HCT116 (cell line): ENCODE results near the gene RNF152.

Experiments used
- CEBPB ChIP-seq: IDR thresholded peaks from 2 replicates; pipeline ENCODE4 v1.6.1; 2012; ENCODE audit warnings: low read depth
- EGR1 ChIP-seq: IDR thresholded peaks from 2 replicates; pipeline ENCODE4 v1.6.1; 2012; ENCODE audit warnings: low read depth
- EZH2 ChIP-seq: fragments of 200-600 bp; sonication (generic); IDR thresholded peaks from 2 replicates; pipeline ENCODE4 v1.6.1; 2017; ENCODE audit warnings: antibody characterized with exemption, mixed run types
- JUND ChIP-seq: IDR thresholded peaks from 2 replicates; pipeline ENCODE4 v1.6.1; 2012
- POLR2A ChIP-seq: IDR thresholded peaks from 2 replicates; pipeline ENCODE4 v1.7.0; 2011; ENCODE audit warnings: borderline replicate concordance; ENCODE audit not compliant: insufficient read depth, insufficient read length; ENCODE audit errors: extremely low read depth
- POLR2AphosphoS5 ChIP-seq: IDR thresholded peaks from 2 replicates; pipeline ENCODE4 v1.6.1; 2011; ENCODE audit warnings: mild to moderate bottlenecking, low read depth, low read length, moderate library complexity
- RAD21 ChIP-seq: IDR thresholded peaks from 2 replicates; pipeline ENCODE4 v1.6.1; 2012; ENCODE audit warnings: low read depth, mild to moderate bottlenecking
- SRF ChIP-seq: IDR thresholded peaks from 2 replicates; pipeline ENCODE4 v1.6.1; 2012; ENCODE audit warnings: low read depth
- YY1 ChIP-seq: IDR thresholded peaks from 2 replicates; pipeline ENCODE4 v1.6.1; 2011; ENCODE audit warnings: low read length, low read depth, moderate library complexity, mild to moderate bottlenecking; ENCODE audit not compliant: insufficient replicate concordance; ENCODE audit errors: extremely low read depth
- ZNF274 ChIP-seq: fragments of 200-500 bp; sonication (Bioruptor generic); IDR thresholded peaks from 2 replicates; pipeline ENCODE4 v1.6.1; 2014; ENCODE audit warnings: mild to moderate bottlenecking, low read depth, low read length, inconsistent platforms
- TF ChIP-seq, protein P1 (sequence below), 3 experiments: fragments of 200-600 bp in 1 of 3; sonication (generic) in 1 of 3; IDR thresholded peaks in 2 of 3; conservative IDR thresholded peaks in 1 of 3; 2 replicates each; pipeline ENCODE4 v1.5.1; 2012 to 2017; ENCODE audit warnings: low read depth in 2 of 3, low read length in 2 of 3, antibody characterized with exemption in 1 of 3, borderline replicate concordance in 1 of 3, control low read depth in 1 of 3, mild to moderate bottlenecking in 1 of 3, mixed read lengths in 1 of 3, mixed run types in 1 of 3, moderate library complexity in 1 of 3; ENCODE audit not compliant: insufficient read depth in 1 of 3
- TF ChIP-seq, protein P2 (sequence below): IDR thresholded peaks from 2 replicates; pipeline ENCODE4 v1.6.1; 2012
- TF ChIP-seq, protein P3 (sequence below): IDR thresholded peaks from 2 replicates; pipeline ENCODE4 v1.6.1; 2012
- TF ChIP-seq, protein P4 (sequence below): IDR thresholded peaks from 2 replicates; pipeline ENCODE4 v1.6.1; 2012; ENCODE audit warnings: low read depth

DNA sequence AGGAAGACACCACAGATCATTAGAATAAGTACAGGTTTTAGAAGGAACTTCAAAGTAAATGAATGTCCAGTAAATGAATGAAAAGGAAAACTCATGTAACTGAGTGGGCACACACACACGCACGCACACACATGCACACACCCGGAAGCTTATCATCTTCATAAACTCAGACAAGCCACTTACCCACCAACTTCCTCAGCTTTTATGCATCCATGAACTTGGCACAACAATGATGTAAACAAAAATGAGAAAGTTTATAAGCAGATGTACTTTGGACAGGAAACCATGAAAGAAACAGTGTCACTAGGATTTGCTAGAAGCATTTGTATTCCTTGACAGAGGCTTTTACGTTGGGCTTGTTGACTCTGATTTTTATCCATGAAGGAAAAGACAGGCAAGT, 23.2 kb downstream of the RNF152 start:
- TF ChIP-seq RAD21 (no peak), EZH2 (no peak), EGR1 (no peak), CEBPB (no peak), POLR2A (no peak), POLR2AphosphoS5 (no peak), JUND (no peak), SRF (no peak), ZNF274 (no peak), YY1 (no peak)
- TF ChIP-seq, protein P1, sequence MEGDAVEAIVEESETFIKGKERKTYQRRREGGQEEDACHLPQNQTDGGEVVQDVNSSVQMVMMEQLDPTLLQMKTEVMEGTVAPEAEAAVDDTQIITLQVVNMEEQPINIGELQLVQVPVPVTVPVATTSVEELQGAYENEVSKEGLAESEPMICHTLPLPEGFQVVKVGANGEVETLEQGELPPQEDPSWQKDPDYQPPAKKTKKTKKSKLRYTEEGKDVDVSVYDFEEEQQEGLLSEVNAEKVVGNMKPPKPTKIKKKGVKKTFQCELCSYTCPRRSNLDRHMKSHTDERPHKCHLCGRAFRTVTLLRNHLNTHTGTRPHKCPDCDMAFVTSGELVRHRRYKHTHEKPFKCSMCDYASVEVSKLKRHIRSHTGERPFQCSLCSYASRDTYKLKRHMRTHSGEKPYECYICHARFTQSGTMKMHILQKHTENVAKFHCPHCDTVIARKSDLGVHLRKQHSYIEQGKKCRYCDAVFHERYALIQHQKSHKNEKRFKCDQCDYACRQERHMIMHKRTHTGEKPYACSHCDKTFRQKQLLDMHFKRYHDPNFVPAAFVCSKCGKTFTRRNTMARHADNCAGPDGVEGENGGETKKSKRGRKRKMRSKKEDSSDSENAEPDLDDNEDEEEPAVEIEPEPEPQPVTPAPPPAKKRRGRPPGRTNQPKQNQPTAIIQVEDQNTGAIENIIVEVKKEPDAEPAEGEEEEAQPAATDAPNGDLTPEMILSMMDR (IDR thresholded peaks at IDR 0.05 in 2 of 3, conservative IDR thresholded peaks at IDR 0.05 in 1 of 3; ENCODE audit: borderline replicate concordance in 1 of 3, insufficient read depth in 1 of 3, low read depth in 2 of 3, low read length in 2 of 3), result no peak
- TF ChIP-seq, protein P2, sequence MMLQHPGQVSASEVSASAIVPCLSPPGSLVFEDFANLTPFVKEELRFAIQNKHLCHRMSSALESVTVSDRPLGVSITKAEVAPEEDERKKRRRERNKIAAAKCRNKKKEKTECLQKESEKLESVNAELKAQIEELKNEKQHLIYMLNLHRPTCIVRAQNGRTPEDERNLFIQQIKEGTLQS, result no peak
- TF ChIP-seq, protein P3, sequence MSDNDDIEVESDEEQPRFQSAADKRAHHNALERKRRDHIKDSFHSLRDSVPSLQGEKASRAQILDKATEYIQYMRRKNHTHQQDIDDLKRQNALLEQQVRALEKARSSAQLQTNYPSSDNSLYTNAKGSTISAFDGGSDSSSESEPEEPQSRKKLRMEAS, result no peak
- TF ChIP-seq, protein P4, sequence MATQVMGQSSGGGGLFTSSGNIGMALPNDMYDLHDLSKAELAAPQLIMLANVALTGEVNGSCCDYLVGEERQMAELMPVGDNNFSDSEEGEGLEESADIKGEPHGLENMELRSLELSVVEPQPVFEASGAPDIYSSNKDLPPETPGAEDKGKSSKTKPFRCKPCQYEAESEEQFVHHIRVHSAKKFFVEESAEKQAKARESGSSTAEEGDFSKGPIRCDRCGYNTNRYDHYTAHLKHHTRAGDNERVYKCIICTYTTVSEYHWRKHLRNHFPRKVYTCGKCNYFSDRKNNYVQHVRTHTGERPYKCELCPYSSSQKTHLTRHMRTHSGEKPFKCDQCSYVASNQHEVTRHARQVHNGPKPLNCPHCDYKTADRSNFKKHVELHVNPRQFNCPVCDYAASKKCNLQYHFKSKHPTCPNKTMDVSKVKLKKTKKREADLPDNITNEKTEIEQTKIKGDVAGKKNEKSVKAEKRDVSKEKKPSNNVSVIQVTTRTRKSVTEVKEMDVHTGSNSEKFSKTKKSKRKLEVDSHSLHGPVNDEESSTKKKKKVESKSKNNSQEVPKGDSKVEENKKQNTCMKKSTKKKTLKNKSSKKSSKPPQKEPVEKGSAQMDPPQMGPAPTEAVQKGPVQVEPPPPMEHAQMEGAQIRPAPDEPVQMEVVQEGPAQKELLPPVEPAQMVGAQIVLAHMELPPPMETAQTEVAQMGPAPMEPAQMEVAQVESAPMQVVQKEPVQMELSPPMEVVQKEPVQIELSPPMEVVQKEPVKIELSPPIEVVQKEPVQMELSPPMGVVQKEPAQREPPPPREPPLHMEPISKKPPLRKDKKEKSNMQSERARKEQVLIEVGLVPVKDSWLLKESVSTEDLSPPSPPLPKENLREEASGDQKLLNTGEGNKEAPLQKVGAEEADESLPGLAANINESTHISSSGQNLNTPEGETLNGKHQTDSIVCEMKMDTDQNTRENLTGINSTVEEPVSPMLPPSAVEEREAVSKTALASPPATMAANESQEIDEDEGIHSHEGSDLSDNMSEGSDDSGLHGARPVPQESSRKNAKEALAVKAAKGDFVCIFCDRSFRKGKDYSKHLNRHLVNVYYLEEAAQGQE, result no peak
